SHP77 treated with DMSO at 0.1 percent for 48 hours (cell line): Measurements from ENCODE around the gene TUBA1C.
A peak's percentile ranks its signal among the peaks of the same experiment; 100 is the strongest.

Experiments
- DNase-seq: peaks from one replicate; lab custom pipeline; 2025; lab: John Stamatoyannopoulos, UW

Gene TUBA1C

GRCh38 chr12:49283541-49284429 lies 18.9 kb downstream of the TUBA1C start:
- DNase-seq, result no peak

GRCh38 chr12:49284672-49285071 lies 19.8 kb downstream of the TUBA1C start:
- DNase-seq, result no peak

- no peak for DNase-seq
These were observed 23.0 kb downstream of the TUBA1C start for GRCh38 chr12:49287876-49288275.

- DNase-seq, result no peak
These were observed 23.6 kb downstream of the TUBA1C start for GRCh38 chr12:49288412-49288853.

- no peak for DNase-seq
These were observed 24.2 kb downstream of the TUBA1C start for GRCh38 chr12:49288922-49289555.

GRCh38 chr12:49292729-49293055 lies 27.8 kb downstream of the TUBA1C start:
- peak; percentile 44 for DNase-seq

- DNase-seq, result peak; percentile 79
These were observed 28.4 kb downstream of the TUBA1C start for GRCh38 chr12:49293056-49293956.

GRCh38 chr12:49294086-49294803 lies 29.4 kb downstream of the TUBA1C start:
- no peak for DNase-seq

GRCh38 chr12:49294804-49295081 lies 29.9 kb downstream of the TUBA1C start:
- DNase-seq, result no peak

GRCh38 chr12:49295082-49295936 lies 30.4 kb downstream of the TUBA1C start, which contains the start of gene PRPH:
Gene PRPH, plus strand, starts transcription at chr12:49295147. Its CDS starts 54 bp downstream, at chr12:49295201.
- no peak for DNase-seq

GRCh38 chr12:49296034-49296835 lies 31.4 kb downstream of the TUBA1C start:
- DNase-seq, result no peak

- no peak for DNase-seq
These were observed 32.2 kb downstream of the TUBA1C start for GRCh38 chr12:49296836-49297694.

GRCh38 chr12:49297695-49298060 lies 32.8 kb downstream of the TUBA1C start:
- DNase-seq, result no peak

GRCh38 chr12:49298160-49298559 lies 33.3 kb downstream of the TUBA1C start:
- no peak for DNase-seq

GRCh38 chr12:49301760-49302159 lies 36.9 kb downstream of the TUBA1C start:
- no peak for DNase-seq

GRCh38 chr12:49304161-49304560 lies 39.3 kb downstream of the TUBA1C start:
- no peak for DNase-seq

- DNase-seq, result no peak
These were observed 41.1 kb downstream of the TUBA1C start for GRCh38 chr12:49305762-49306510.

GRCh38 chr12:49309386-49309785 lies 44.5 kb downstream of the TUBA1C start:
- no peak for DNase-seq
